ENCODE data around the gene NCAPG2. TPM values are rescaled to one million over a fixed set of nuclear protein-coding genes. Genes with fewer than 3 reads are reported as not detected.
A peak's percentile ranks its signal among the peaks of the same experiment; 100 is the strongest.
"Not testable (repeated sequence)": the region's sequence is repeated elsewhere in the genome, so short reads cannot be mapped to it uniquely, and the experiment has no call there.

NCAPG2 gene
- polyA plus RNA-seq, 6 donors from 2014 or later: 2.1 to 6.5 (median 4.0) TPM

DNA sequence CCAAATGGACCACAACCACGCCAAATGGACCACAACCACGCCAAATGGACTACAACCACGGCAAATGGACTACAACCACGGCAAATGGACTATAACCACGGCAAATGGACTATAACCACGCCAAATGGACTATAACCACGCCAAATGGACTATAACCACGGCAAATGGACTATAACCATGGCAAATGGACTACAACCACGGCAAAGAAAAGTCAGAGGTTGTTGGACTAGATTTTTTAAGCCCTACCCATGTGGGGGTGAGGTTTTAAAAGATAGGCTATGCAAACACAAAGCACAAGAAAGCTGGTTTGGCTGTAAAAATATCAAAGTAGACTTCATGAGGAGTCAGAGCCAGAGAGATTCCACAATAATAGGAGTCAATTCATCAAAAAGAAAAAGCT is 55.8 kb downstream of the NCAPG2 start:
- DNase-seq: no peak
- no peak for ATAC-seq (ENCODE audit: low read depth in 2 of 2)
- H3K27ac Mint-ChIP-seq: no peak overlapping the region
- no peaks in the 10 kb centered on the region for H3K4me1 Mint-ChIP-seq
- H3K4me3 Mint-ChIP-seq: peak overlapping the region in 1 of 8 donors; percentile 9
- H3K36me3 Mint-ChIP-seq: peaks cover 15 to 28% of the 10 kb centered on the region in 2 donors
- H3K27me3 Mint-ChIP-seq: no peaks in the 10 kb centered on the region
- no peaks in the 10 kb centered on the region for H3K9me3 Mint-ChIP-seq

DNA sequence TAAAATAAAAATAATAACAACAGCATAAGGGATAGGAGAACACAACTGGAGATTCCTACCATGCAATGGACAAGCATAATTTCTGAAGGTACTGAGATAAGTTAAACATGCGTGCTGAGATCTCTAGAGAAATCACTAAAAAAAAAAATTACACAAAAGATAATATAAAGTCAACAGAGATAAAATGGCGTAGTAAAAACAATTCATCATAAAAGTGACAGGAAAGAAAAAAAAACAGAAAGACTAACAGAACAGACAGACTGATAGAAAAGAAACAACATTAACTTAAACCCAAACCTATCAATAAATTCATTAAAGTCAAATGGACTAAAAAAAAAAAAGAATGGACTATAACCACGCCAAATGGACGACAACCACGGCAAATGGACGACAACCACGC is 56.4 kb downstream of the NCAPG2 start:
- Mint-ChIP-seq H3K4me1 (no peaks in the 10 kb centered on the region), H3K9me3 (no peaks in the 10 kb centered on the region), H3K27me3 (no peaks in the 10 kb centered on the region), H3K27ac (peak overlapping the region in 2 of 6 donors; percentile 7 to 42), H3K36me3 (peaks cover 15 to 28% of the 10 kb centered on the region in 2 donors), H3K4me3 (no peak overlapping the region)
- DNase-seq (no peak), ATAC-seq (ENCODE audit: low read depth in 2 of 2) (no peak)

DNA sequence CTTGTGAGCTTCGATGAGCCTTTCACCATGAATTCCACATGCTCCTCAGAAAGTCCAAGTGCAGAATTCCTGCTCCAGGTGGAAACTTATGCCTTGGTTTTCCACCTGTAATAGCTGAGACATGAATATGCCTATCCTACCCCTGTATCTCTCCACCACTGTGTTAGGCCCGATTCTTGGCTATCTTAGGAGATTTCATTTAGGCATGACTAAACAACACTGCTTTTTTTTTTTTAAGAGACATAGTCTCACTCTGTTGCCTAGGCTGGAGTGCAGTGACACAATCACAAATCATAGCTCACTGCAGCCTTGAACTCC is 57.2 kb downstream of the NCAPG2 start:
- H3K4me3 Mint-ChIP-seq: no peak overlapping the region
- H3K4me1 Mint-ChIP-seq: no peaks in the 10 kb centered on the region
- no peak for ATAC-seq (ENCODE audit: low read depth in 2 of 2)
- H3K27ac Mint-ChIP-seq: no peak overlapping the region
- no peak for DNase-seq
- no peaks in the 10 kb centered on the region for H3K27me3 Mint-ChIP-seq
- peaks cover 15 to 28% of the 10 kb centered on the region in 2 donors for H3K36me3 Mint-ChIP-seq
- no peaks in the 10 kb centered on the region for H3K9me3 Mint-ChIP-seq

DNA sequence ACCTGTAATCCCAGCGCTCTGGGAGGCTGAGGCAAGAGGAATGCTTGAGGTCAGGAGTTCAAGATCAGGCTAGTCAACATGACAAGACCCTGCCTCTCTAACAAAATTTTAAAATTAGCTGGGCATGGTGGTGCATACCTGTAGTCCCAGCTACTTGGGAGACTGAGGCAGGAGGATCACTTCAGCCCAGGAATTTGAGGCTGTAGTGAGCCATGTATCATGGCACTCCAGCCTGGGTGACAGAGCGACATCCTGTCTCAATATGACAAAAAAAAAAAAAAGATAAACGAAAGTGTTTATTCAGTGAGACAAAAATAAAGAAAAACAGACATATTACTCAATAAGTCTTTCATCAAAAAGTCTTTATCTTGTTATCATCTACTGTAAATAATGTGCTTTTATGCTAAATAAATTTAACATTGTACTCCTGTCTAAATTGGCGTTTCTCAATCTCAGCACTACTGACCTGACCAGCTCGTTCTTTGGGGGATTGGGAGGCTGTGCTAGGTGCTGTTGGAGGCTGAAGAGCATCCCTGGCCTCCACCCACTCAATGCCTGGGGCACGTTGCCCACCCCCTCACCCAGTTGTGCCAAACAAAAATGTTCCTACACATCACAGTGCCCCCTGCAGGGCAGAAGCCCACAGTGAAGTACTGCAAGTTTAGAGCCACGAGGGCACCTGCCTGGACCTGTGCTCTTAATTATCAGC is 57.7 kb downstream of the NCAPG2 start:
- H3K27ac Mint-ChIP-seq: no peak overlapping the region
- no peak overlapping the region for H3K4me3 Mint-ChIP-seq
- DNase-seq: no peak
- H3K4me1 Mint-ChIP-seq: no peaks in the 10 kb centered on the region
- no peaks in the 10 kb centered on the region for H3K27me3 Mint-ChIP-seq
- H3K9me3 Mint-ChIP-seq: no peaks in the 10 kb centered on the region
- peaks cover 15 to 29% of the 10 kb centered on the region in 2 donors for H3K36me3 Mint-ChIP-seq
- ATAC-seq (ENCODE audit: low read depth in 2 of 2): no peak

DNA sequence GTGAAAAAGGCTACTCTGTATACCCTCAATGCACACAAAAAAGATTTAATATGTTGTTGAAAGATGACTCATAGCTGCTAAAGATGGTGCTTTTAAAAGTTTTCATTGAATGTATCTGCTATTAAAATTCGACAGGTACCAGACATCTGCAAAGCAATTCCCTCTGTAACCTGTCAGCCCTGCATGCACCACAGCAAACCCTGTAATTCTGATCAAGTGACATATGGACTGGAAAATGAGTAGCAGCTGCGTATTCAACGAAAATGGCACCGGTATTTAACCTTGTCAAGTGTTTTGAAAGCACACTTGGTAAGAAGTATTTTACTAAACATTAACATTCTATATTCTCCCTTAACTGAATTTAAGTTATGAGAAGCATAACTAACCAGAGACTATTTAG is 58.8 kb downstream of the NCAPG2 start:
- no peaks in the 10 kb centered on the region for H3K4me1 Mint-ChIP-seq
- ATAC-seq (ENCODE audit: low read depth in 2 of 2): no peak
- DNase-seq: no peak
- H3K27me3 Mint-ChIP-seq: no peaks in the 10 kb centered on the region
- no peak overlapping the region for H3K4me3 Mint-ChIP-seq
- H3K36me3 Mint-ChIP-seq: peaks cover 15 to 33% of the 10 kb centered on the region in 2 donors
- H3K27ac Mint-ChIP-seq: peak overlapping the region in 1 of 6 donors; percentile 14
- H3K9me3 Mint-ChIP-seq: no peaks in the 10 kb centered on the region

DNA sequence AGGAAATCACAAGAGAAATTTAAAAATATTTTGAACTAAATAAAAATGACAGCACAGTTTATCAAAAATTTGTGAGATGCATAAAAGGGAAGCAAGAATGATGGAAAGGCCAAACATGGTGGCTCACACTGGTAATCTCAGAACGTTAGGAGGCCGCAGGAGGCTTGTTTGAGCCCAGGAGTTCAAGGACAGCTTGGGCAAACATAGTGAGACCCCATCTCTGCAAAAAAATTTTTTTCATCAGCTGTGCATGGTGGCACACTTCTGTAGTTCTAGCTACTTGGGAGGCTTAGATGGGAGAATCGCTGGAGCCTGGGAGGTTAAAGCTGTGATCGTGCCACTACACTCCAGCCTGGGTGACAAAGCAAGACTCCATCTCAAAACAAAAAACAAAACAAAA is 62.5 kb downstream of the NCAPG2 start:
- DNase-seq: no peak
- Mint-ChIP-seq H3K36me3 (peaks cover 15 to 29% of the 10 kb centered on the region in 2 donors), H3K27ac (no peak overlapping the region), H3K27me3 (no peaks in the 10 kb centered on the region), H3K9me3 (no peaks in the 10 kb centered on the region), H3K4me3 (no peak overlapping the region), H3K4me1 (no peaks in the 10 kb centered on the region)
- no peak for ATAC-seq (ENCODE audit: low read depth in 2 of 2)

DNA sequence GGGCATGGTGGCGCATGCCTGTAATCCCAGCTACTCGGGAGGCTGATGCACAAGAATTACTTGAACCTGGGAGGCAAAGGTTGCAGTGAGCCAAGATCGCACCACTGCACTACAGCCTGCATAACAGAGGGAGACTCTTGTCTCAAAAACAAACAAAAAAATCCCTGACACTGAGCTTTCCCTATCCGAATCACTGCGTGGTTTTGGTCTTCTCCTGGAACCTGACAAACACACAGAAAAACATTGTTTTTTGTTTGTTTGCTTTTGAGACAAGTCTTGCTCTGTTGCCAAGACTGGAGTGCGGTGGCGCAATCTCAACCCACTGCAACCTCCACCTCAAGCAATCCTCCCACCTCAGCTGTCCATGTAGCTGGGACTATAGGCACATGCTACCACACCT is 66.6 kb downstream of the NCAPG2 start:
- DNase-seq (no peak), ATAC-seq (ENCODE audit: low read depth in 2 of 2) (no peak)
- Mint-ChIP-seq H3K4me1 (peaks cover 8 to 9% (median 8%) of the 10 kb centered on the region in 3 donors), H3K27ac (no peak overlapping the region), H3K4me3 (no peak overlapping the region), H3K9me3 (no peaks in the 10 kb centered on the region), H3K27me3 (no peaks in the 10 kb centered on the region), H3K36me3 (peaks cover 0 to 13% of the 10 kb centered on the region in 2 donors)

DNA sequence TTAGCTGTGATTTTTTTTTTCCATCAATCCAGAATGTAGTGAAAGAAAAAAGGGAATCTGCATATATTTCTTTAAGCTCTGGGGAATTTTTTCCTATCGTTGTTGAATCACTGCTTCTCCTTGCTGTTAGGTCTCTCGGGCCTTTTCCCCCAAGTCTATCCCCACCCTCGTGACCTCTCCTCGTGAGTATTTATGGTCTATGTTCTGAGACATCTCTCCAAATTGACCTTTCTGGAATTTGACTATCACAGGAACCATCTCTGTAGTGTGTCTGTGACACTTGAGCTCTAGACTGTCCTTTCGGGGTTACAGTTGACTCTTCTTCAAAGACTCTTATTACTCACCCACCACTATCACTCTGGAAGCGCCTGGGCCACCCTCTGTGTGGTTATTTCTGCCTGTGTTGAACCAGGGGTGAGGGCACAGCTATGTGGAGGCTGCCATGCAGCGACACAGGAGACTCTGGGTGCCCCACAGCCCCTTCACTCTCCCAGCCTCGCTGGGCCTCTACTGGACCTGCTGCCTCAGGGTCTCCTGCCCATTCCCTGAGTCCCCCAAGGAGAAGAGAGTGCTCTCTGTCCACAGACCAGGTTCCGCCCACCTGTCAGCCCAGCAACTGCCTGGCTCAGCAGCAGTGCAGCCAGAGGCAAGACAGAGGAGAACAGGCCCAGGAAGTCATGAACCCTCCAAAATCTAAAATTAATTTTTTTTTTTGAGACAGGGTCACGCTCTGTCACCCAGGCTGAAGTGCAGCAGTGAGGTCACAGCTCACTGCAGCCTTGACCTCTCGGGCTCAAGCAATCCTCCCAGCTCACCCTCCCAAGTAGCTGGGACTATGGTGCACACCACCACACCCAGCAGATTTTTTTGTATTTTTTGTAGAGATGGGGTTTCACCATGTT is 71.3 kb downstream of the NCAPG2 start:
- Mint-ChIP-seq H3K27me3 (no peaks in the 10 kb centered on the region), H3K4me1 (peaks cover 8 to 10% (median 9%) of the 10 kb centered on the region in 3 donors), H3K9me3 (peaks cover 0 to 3% (median 0%) of the 10 kb centered on the region in 7 donors), H3K36me3 (peaks cover 13% of the 10 kb centered on the region in 2 donors), H3K27ac (peak overlapping the region in 5 of 6 donors; percentile 34 to 96 (median 78)), H3K4me3 (peak overlapping the region in 1 of 8 donors; percentile 6)
- no peak for DNase-seq
- ATAC-seq (ENCODE audit: low read depth in 2 of 2): no peak

DNA sequence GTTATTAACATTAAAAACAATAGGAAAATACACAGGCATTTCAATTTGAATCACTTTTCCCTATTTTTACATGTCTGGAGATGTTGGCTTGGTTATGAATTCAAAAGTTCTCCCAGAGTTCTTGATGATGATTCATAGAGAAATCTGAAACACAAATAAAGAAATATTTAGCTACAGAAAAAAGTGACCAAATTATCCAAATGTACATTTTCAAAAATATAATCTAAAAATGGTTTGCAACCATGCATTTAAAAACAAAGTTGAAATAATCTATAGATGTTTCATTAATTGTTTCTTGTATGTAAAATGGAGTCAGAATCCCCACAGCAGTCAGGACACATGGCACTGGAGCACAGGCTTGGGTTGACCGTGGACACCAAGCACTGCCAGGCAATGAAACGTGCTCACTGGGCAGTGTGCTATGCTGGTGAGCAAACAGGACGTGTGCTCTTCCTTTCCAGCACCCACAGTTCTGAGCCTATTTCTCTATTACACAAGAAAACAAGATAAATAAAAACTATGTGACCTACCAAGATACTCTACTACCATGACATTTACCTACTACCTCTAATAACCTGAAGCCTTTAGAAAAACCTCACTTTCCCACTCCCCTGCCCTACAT is 72.9 kb downstream of the NCAPG2 start:
- peaks cover 8 to 10% (median 9%) of the 10 kb centered on the region in 3 donors for H3K4me1 Mint-ChIP-seq
- H3K27ac Mint-ChIP-seq: no peak overlapping the region
- H3K9me3 Mint-ChIP-seq: peaks cover 0 to 3% (median 0%) of the 10 kb centered on the region in 7 donors
- peaks cover 13 to 19% of the 10 kb centered on the region in 2 donors for H3K36me3 Mint-ChIP-seq
- H3K27me3 Mint-ChIP-seq: no peaks in the 10 kb centered on the region
- DNase-seq: no peak
- no peak for ATAC-seq (ENCODE audit: low read depth in 2 of 2)
- no peak overlapping the region for H3K4me3 Mint-ChIP-seq

DNA sequence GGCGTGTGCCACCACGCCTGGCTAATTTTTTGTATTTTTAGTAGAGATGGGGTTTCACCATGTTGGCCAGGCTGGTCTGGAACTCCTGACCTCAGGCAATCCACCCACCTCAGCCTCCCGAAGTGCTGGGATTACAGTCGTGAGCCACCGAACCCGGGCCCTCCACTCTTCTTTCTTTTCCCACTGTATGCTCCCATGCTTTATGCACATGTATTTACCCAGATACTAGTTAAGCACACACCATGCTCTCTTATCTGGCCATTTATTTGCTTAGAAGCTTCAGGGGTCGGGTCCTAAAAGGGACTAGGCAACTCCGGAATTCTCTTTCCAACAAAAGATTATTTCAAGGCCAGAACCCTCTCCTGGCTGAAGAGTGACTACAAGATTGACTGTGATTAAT is 78.3 kb downstream of the NCAPG2 start:
- DNase-seq; H3K4me3 Mint-ChIP-seq; H3K27me3 Mint-ChIP-seq; H3K4me1 Mint-ChIP-seq; H3K27ac Mint-ChIP-seq; ATAC-seq (ENCODE audit: low read depth in 2 of 2); H3K9me3 Mint-ChIP-seq: not testable (repeated sequence)
- H3K36me3 Mint-ChIP-seq: peaks cover 13 to 24% of the 10 kb centered on the region in 2 donors

DNA sequence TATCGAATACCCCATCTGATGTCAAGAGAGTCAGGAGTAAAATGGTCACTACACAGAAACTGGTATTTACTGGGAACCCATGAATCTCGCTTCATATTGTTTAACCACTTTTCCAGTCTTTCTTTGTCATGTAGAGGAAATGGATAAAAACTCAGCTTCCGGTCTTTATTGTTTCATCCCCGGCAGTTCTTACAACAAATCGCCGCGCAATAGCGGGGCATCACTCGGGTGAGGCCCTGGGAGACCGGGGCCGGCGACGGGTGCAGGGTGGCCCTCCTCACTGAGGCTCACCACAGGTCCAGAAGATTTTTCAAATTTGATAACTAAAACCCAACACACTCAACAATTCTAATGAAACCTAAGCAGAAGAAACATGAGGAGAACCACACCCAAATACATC is 81.4 kb downstream of the NCAPG2 start:
- ATAC-seq (ENCODE audit: low read depth in 2 of 2): no peak
- Mint-ChIP-seq H3K36me3 (peaks cover 0 to 11% of the 10 kb centered on the region in 2 donors), H3K4me3 (no peak overlapping the region), H3K9me3 (peaks cover 0 to 3% (median 0%) of the 10 kb centered on the region in 7 donors), H3K27me3 (no peaks in the 10 kb centered on the region), H3K4me1 (no peaks in the 10 kb centered on the region), H3K27ac (no peak overlapping the region)
- DNase-seq: no peak

DNA sequence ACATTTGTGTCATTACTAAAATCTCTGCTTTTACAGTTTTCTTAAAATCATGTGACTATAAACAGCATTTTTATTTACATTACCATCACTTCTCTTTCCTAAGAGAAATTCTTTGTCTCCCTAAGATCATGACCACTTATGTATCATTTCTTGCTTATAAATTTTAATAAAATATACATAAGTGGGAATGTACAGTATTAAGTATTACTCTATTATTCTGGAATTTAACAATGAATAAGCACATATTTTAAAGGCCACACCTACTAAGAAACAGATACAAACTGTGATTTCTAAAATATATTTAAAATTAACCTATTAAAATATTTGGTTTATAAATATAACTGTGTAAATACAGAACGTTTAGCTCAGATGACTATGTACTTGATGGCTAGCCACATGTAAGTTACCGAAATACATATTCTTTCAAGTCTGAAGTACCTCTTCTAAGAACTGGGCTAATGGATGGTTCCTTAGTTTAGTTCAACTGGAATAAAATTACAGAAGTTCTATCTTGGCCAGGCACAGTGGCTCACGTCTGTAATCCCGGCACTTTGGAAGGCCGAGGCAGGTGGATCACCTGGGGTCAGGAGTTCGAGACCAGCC is 83.7 kb downstream of the NCAPG2 start:
- no peak for ATAC-seq (ENCODE audit: low read depth in 2 of 2)
- Mint-ChIP-seq H3K4me3 (no peak overlapping the region), H3K36me3 (peaks cover 0 to 4% of the 10 kb centered on the region in 2 donors), H3K4me1 (no peaks in the 10 kb centered on the region), H3K27ac (no peak overlapping the region), H3K9me3 (peaks cover 0 to 3% (median 0%) of the 10 kb centered on the region in 7 donors), H3K27me3 (no peaks in the 10 kb centered on the region)
- DNase-seq: no peak

DNA sequence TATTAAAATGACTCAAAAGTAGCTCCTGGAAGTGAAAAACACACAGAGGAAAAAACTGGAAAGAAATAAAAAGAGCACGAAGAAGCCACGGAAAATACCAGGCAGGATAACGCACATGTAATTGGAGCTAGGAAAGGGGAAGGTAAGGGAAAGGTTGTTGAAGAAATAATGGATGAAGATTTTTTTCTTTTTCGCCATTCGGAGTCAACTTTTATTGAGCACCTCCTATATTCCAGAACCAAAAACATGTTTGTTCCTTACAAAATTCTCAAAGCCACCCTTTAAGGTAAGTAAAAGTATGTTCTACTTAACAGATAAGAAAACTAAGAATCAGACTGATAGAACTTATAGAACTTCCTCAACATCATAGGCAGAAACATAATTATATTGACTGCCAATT is 84.2 kb downstream of the NCAPG2 start:
- no peaks in the 10 kb centered on the region for H3K27me3 Mint-ChIP-seq
- H3K36me3 Mint-ChIP-seq: peaks cover 0 to 4% of the 10 kb centered on the region in 2 donors

More for the DNA sequence above, 84.2 kb downstream of the NCAPG2 start:
- no peak overlapping the region for H3K27ac Mint-ChIP-seq
- DNase-seq: no peak
- no peak overlapping the region for H3K4me3 Mint-ChIP-seq
- H3K9me3 Mint-ChIP-seq: peaks cover 0 to 3% (median 0%) of the 10 kb centered on the region in 7 donors
- ATAC-seq (ENCODE audit: low read depth in 2 of 2): no peak
- no peaks in the 10 kb centered on the region for H3K4me1 Mint-ChIP-seq

All from naive B cell (primary cell).